ENCODE results near the gene COL6A3. TPM values are rescaled to one million over a fixed set of nuclear protein-coding genes. Genes with fewer than 3 reads are reported as not detected.

COL6A3 gene
- total RNA-seq, 1 donor from 2014 or later: 0.41 TPM

GRCh38 chr2:237361194-237362004 is 52.6 kb downstream of the COL6A3 start:
- H3K4me2 ChIP-seq: no peak overlapping the region
- no peak overlapping the region for H3K4me3 ChIP-seq
- H3K9me3 ChIP-seq (ENCODE audit: low read depth): no peaks in the 10 kb centered on the region
- TF ChIP-seq EZH2phosphoT487 (IDR thresholded peaks at IDR 0.05) (no peak), EZH2 (IDR thresholded peaks at IDR 0.05) (no peak), CTCF (IDR thresholded peaks at IDR 0.05) (no peak)
- Mint-ChIP-seq H3K36me3 (no peaks in the 10 kb centered on the region), H3K9me3 (peaks cover 5% of the 10 kb centered on the region), H3K27me3 (ENCODE audit: insufficient read depth, low read depth) (peaks cover 6% of the 10 kb centered on the region), H3K4me3 (no peak overlapping the region), H3K4me1 (peaks cover 24% of the 10 kb centered on the region), H3K27ac (no peak overlapping the region)
- H3K27ac ChIP-seq: no peak overlapping the region
- H3K36me3 ChIP-seq: no peaks in the 10 kb centered on the region
- H2AFZ ChIP-seq (replicated peaks): no peak overlapping the region
- DNase-seq (ENCODE audit: low spot score): no peak
- H3F3A ChIP-seq (ENCODE audit: low read depth): no peaks in the 10 kb centered on the region
- no peak overlapping the region for H3K9ac ChIP-seq
- H3K27me3 ChIP-seq: no peaks in the 10 kb centered on the region
- H4K20me1 ChIP-seq (ENCODE audit: low read depth): no peaks in the 10 kb centered on the region
- peaks cover 9% of the 10 kb centered on the region for H3K4me1 ChIP-seq
- H3K79me2 ChIP-seq (ENCODE audit: low read depth): no peaks in the 10 kb centered on the region

- no peaks in the 10 kb centered on the region for H3K79me2 ChIP-seq (ENCODE audit: low read depth)
- H4K20me1 ChIP-seq (ENCODE audit: low read depth): no peaks in the 10 kb centered on the region
- peaks cover 5% of the 10 kb centered on the region for H3K27me3 Mint-ChIP-seq (ENCODE audit: insufficient read depth, low read depth)
- H3F3A ChIP-seq (ENCODE audit: low read depth): no peaks in the 10 kb centered on the region
- DNase-seq (ENCODE audit: low spot score): peak; percentile 11
- no peak overlapping the region for H3K4me3 ChIP-seq
- peak overlapping the region; percentile 63 for H3K27ac Mint-ChIP-seq
- no peak overlapping the region for H3K4me2 ChIP-seq
- peaks cover 24% of the 10 kb centered on the region for H3K4me1 Mint-ChIP-seq
- H3K4me1 ChIP-seq: peaks cover 9% of the 10 kb centered on the region
- no peaks in the 10 kb centered on the region for H3K27me3 ChIP-seq
- H3K27ac ChIP-seq: no peak overlapping the region
- no peaks in the 10 kb centered on the region for H3K9me3 ChIP-seq (ENCODE audit: low read depth)
- no peaks in the 10 kb centered on the region for H3K36me3 Mint-ChIP-seq
- peaks cover 5% of the 10 kb centered on the region for H3K9me3 Mint-ChIP-seq
- H3K9ac ChIP-seq: no peak overlapping the region
- H2AFZ ChIP-seq (replicated peaks): peak overlapping the region; percentile 34
- TF ChIP-seq CTCF (IDR thresholded peaks at IDR 0.05) (no peak), EZH2 (IDR thresholded peaks at IDR 0.05) (no peak)
- no peak overlapping the region for H3K4me3 Mint-ChIP-seq
- H3K36me3 ChIP-seq: no peaks in the 10 kb centered on the region
These were observed 53.8 kb downstream of the COL6A3 start for GRCh38 chr2:237359894-237360780.

- Mint-ChIP-seq H3K4me1 (peaks cover 24% of the 10 kb centered on the region), H3K9me3 (peaks cover 5% of the 10 kb centered on the region), H3K36me3 (no peaks in the 10 kb centered on the region), H3K27me3 (ENCODE audit: insufficient read depth, low read depth) (peaks cover 5% of the 10 kb centered on the region), H3K4me3 (no peak overlapping the region), H3K27ac (peak overlapping the region; percentile 63)
- Histone ChIP-seq H3K27ac (no peak overlapping the region), H3K9ac (no peak overlapping the region), H3K79me2 (ENCODE audit: low read depth) (no peaks in the 10 kb centered on the region), H3K9me3 (ENCODE audit: low read depth) (no peaks in the 10 kb centered on the region), H3K4me2 (no peak overlapping the region), H3K36me3 (no peaks in the 10 kb centered on the region), H3F3A (ENCODE audit: low read depth) (no peaks in the 10 kb centered on the region), H3K4me1 (peaks cover 9% of the 10 kb centered on the region), H4K20me1 (ENCODE audit: low read depth) (no peaks in the 10 kb centered on the region), H3K27me3 (no peaks in the 10 kb centered on the region), H2AFZ (replicated peaks) (no peak overlapping the region), H3K4me3 (no peak overlapping the region)
- no peak for DNase-seq (ENCODE audit: low spot score)
- no peak for TF ChIP-seq EZH2phosphoT487 (IDR thresholded peaks at IDR 0.05)
- TF ChIP-seq CTCF (IDR thresholded peaks at IDR 0.05): no peak
- TF ChIP-seq EZH2 (IDR thresholded peaks at IDR 0.05): no peak
These were observed 54.5 kb downstream of the COL6A3 start for GRCh38 chr2:237359518-237359840.

Measured in neural progenitor cell (in vitro differentiated cells).